Subcutaneous abdominal adipose tissue (tissue), 5 donors: Measurements from ENCODE around the gene ZCCHC14.

ENCODE experiments used
- H3K27ac ChIP-seq: one replicate; pipeline ENCODE4 v1.7.0; 2013; ENCODE audit warnings: low read depth, mild to moderate bottlenecking, inconsistent platforms, low read length, moderate library complexity
- H3K27me3 ChIP-seq, 5 donors: one replicate each; pipeline ENCODE4 v1.7.0; 2013; ENCODE audit warnings: low read length in 5 of 5, inconsistent platforms in 1 of 5; ENCODE audit not compliant: control insufficient read depth in 5 of 5, insufficient read depth in 4 of 5
- H3K36me3 ChIP-seq, 5 donors: one replicate each; pipeline ENCODE4 v1.7.0; 2013; ENCODE audit warnings: low read length in 5 of 5; ENCODE audit not compliant: control insufficient read depth in 5 of 5, insufficient read depth in 5 of 5
- H3K4me1 ChIP-seq, 5 donors: one replicate each; pipeline ENCODE4 v1.7.0; 2013; ENCODE audit warnings: low read length in 5 of 5, mild to moderate bottlenecking in 3 of 5, moderate library complexity in 1 of 5; ENCODE audit not compliant: control insufficient read depth in 5 of 5, insufficient read depth in 5 of 5
- H3K4me3 ChIP-seq, 5 donors: one replicate each; pipeline ENCODE4 v1.7.0; 2013; ENCODE audit warnings: low read length in 5 of 5, low read depth in 1 of 5
- H3K9ac ChIP-seq, 5 donors: one replicate each; pipeline ENCODE4 v1.7.0; 2013; ENCODE audit warnings: low read length in 5 of 5, mild to moderate bottlenecking in 4 of 5, moderate library complexity in 3 of 5
- H3K9me3 ChIP-seq, 5 donors: one replicate each; pipeline ENCODE4 v1.7.0; 2013; ENCODE audit warnings: low read length in 5 of 5; ENCODE audit not compliant: control insufficient read depth in 5 of 5
- donor health status: healthy.
- donor health status: healthy.
- donor health status: healthy.
- donor health status: healthy.
- donor health status: healthy.

ZCCHC14 gene

GRCh38 chr16:87447323-87447722 is 45.5 kb downstream of the ZCCHC14 start:
- no peaks in the 10 kb centered on the region for H3K27me3 ChIP-seq
- no peak overlapping the region for H3K27ac ChIP-seq
- no peak overlapping the region for H3K9ac ChIP-seq
- H3K36me3 ChIP-seq, result peaks cover 7 to 38% (median 35%) of the 10 kb centered on the region in 5 donors
- no peak overlapping the region for H3K4me3 ChIP-seq
- peaks cover 0 to 9% (median 0%) of the 10 kb centered on the region in 5 donors for H3K4me1 ChIP-seq
- H3K9me3 ChIP-seq, result no peaks in the 10 kb centered on the region

DNA sequence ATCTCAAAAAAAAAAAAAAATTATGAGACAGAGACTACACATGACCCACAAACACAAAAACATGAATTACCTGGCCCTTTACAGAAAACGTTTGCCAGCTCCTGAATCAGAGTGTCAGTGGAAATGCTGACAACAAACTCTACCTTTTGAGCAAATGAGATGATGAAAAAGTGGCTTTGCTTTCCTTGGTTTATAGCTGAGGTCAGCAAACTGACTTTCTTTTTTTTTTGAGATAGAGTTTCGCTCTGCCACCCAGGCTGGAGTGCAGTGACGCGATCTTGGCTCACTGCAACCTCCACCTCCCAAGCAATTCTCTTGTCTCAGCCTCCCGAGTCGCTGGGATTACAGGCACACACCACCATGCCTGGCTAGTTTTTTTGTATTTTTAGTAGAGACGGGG is 46.3 kb downstream of the ZCCHC14 start:
- no peak overlapping the region for H3K27ac ChIP-seq
- H3K9ac ChIP-seq, result no peak overlapping the region
- peaks cover 7 to 30% (median 27%) of the 10 kb centered on the region in 5 donors for H3K36me3 ChIP-seq
- H3K4me3 ChIP-seq, result no peak overlapping the region
- H3K9me3 ChIP-seq, result no peaks in the 10 kb centered on the region
- H3K4me1 ChIP-seq, result peaks cover 0 to 9% (median 0%) of the 10 kb centered on the region in 5 donors
- no peaks in the 10 kb centered on the region for H3K27me3 ChIP-seq

GRCh38 chr16:87445486-87445885 is 47.3 kb downstream of the ZCCHC14 start:
- no peaks in the 10 kb centered on the region for H3K9me3 ChIP-seq
- H3K9ac ChIP-seq, result no peak overlapping the region
- H3K4me3 ChIP-seq, result no peak overlapping the region
- no peak overlapping the region for H3K27ac ChIP-seq
- peaks cover 7 to 30% (median 27%) of the 10 kb centered on the region in 5 donors for H3K36me3 ChIP-seq
- no peaks in the 10 kb centered on the region for H3K27me3 ChIP-seq
- H3K4me1 ChIP-seq, result peaks cover 0 to 5% (median 0%) of the 10 kb centered on the region in 5 donors

GRCh38 chr16:87443964-87444363 is 48.9 kb downstream of the ZCCHC14 start:
- no peaks in the 10 kb centered on the region for H3K27me3 ChIP-seq
- peaks cover 0 to 5% (median 0%) of the 10 kb centered on the region in 5 donors for H3K4me1 ChIP-seq
- peaks cover 7 to 30% (median 26%) of the 10 kb centered on the region in 5 donors for H3K36me3 ChIP-seq
- H3K27ac ChIP-seq, result no peak overlapping the region
- H3K4me3 ChIP-seq, result no peak overlapping the region
- no peaks in the 10 kb centered on the region for H3K9me3 ChIP-seq
- H3K9ac ChIP-seq, result no peak overlapping the region

DNA sequence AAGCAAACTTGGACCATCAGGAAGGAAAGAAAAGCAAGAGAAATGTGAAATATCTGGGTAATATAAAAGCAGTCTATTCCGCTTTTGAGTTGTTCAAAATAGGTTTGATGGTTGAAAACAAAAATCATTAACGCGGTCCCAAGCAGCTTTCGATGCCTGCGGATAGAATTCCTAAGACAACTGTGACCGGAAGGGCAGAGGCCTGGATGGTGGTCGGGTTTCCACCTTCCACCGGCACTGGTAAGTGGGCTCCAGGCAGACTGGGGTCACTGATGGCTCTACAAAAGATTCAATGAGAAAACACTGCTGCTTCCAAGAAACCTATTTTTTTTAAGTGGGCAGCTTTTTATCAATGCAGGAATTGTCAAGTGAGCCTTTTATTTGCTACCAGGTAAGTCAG is 49.8 kb downstream of the ZCCHC14 start:
- H3K36me3 ChIP-seq, result peaks cover 7 to 23% (median 17%) of the 10 kb centered on the region in 5 donors
- H3K9me3 ChIP-seq, result no peaks in the 10 kb centered on the region
- H3K27me3 ChIP-seq, result no peaks in the 10 kb centered on the region
- no peak overlapping the region for H3K27ac ChIP-seq
- H3K4me1 ChIP-seq, result peaks cover 0 to 5% (median 0%) of the 10 kb centered on the region in 5 donors
- no peak overlapping the region for H3K4me3 ChIP-seq
- no peak overlapping the region for H3K9ac ChIP-seq

GRCh38 chr16:87442581-87442966 is 50.2 kb downstream of the ZCCHC14 start:
- Histone ChIP-seq H3K27me3 (no peaks in the 10 kb centered on the region), H3K4me3 (no peak overlapping the region), H3K9me3 (no peaks in the 10 kb centered on the region), H3K27ac (no peak overlapping the region), H3K9ac (no peak overlapping the region), H3K4me1 (peaks cover 0 to 5% (median 0%) of the 10 kb centered on the region in 5 donors), H3K36me3 (peaks cover 4 to 18% (median 12%) of the 10 kb centered on the region in 5 donors)

DNA sequence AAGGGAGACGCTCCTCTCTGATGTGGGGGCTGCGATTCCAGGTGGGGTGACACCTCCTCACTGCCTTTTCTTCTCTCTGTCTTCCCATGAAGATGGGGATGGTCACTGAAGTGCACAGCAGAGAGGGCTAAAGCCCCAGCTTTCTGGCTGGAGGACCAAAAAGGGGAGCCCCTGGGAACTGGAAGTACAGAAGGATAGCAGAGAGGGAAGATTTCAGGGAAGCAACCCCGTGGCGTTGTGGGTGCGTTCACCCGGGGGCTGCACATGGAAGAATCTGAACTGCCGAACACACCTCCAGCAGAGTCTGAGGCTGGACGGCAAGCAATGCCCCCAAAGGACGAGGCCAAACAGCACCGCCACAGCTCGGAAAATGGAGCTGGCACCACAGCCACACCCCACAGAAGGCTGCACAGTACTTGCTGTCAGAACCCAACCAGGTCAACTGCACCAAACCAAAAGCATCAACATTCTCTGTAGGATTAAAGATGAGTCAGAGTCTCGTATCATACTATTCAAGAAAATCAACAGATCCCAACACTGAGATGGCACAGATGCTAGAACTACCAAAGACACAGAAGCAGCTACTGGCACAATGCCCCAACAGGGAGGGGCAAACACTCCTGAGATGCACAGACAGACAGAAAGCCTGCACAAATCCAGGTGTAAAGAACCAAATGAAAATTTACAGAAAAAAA is 50.8 kb downstream of the ZCCHC14 start:
- Histone ChIP-seq H3K4me1 (peaks cover 0 to 5% (median 0%) of the 10 kb centered on the region in 5 donors), H3K27me3 (no peaks in the 10 kb centered on the region), H3K9ac (no peak overlapping the region), H3K27ac (no peak overlapping the region), H3K36me3 (peaks cover 0 to 14% (median 10%) of the 10 kb centered on the region in 5 donors), H3K9me3 (no peaks in the 10 kb centered on the region), H3K4me3 (no peak overlapping the region)

DNA sequence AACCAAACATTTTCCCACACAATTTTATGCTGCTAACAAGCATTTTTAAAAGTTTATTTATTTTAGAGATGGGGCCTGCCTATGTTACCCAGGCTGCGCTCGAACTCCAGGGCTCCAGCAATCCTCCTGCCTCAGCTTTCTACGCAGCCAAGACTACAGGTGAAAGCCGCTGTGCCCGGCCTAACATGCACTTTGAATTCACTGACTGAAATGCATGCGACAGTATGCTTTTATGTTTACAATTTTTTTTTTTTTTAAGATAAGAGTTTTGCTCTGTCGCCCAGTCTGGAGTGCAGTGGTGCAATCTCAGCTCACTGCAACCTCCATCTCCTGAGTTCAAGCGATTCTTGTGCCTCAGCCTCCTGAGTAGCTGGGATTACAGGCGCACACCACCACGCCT is 52.9 kb downstream of the ZCCHC14 start:
- Histone ChIP-seq H3K27me3 (no peaks in the 10 kb centered on the region), H3K9me3 (no peaks in the 10 kb centered on the region), H3K27ac (no peak overlapping the region), H3K4me1 (peaks cover 6 to 25% (median 13%) of the 10 kb centered on the region in 5 donors), H3K4me3 (no peak overlapping the region), H3K9ac (no peak overlapping the region), H3K36me3 (peaks cover 0 to 9% (median 5%) of the 10 kb centered on the region in 5 donors)

- H3K36me3 ChIP-seq, result peaks cover 0 to 6% (median 0%) of the 10 kb centered on the region in 5 donors
- H3K4me1 ChIP-seq, result peaks cover 6 to 24% (median 13%) of the 10 kb centered on the region in 5 donors
- no peak overlapping the region for H3K9ac ChIP-seq
- H3K27me3 ChIP-seq, result no peaks in the 10 kb centered on the region
- no peak overlapping the region for H3K27ac ChIP-seq
- no peak overlapping the region for H3K4me3 ChIP-seq
- no peaks in the 10 kb centered on the region for H3K9me3 ChIP-seq
Measured at GRCh38 chr16:87438611-87438985, 54.2 kb downstream of the ZCCHC14 start.

DNA sequence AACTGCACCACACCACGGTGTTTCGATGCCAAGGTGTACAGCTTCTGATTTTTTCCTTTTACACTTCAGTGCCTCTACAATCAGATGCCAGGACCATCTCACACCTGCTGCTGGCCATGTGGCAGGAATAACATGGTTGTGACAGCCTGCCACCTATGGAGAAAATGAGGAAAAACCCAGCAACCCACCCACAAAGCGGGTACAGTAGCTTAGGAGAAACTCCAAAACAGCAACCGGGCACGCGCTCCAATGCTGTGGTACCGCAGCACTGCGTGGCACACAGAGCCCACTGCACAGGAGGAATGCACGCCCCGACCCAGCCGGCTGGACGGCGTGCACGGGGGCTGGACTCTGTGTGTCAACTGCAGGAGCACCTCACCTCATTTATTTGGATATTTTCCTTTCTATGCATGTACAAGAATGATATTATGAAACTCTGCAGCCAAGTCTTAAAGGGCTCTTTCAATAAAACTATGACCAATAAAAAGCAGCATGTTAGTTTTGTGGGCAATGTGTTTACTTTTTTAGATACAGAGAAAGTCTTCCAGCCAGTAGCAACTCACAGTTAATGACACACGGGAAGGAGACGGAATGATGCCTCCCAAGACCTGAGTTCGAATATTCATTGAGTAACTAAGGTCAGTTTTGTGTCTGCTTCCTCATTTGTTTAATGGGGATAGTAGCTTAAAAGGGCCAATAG is 54.8 kb downstream of the ZCCHC14 start:
- Histone ChIP-seq H3K9ac (no peak overlapping the region), H3K36me3 (peaks cover 0 to 6% (median 0%) of the 10 kb centered on the region in 5 donors), H3K4me1 (peaks cover 6 to 24% (median 13%) of the 10 kb centered on the region in 5 donors), H3K27me3 (no peaks in the 10 kb centered on the region), H3K27ac (no peak overlapping the region), H3K4me3 (no peak overlapping the region), H3K9me3 (no peaks in the 10 kb centered on the region)
